Measurements from ENCODE around the gene COL12A1. TPM values are rescaled to one million over a fixed set of nuclear protein-coding genes. Genes with fewer than 3 reads are reported as not detected.

The COL12A1 gene
- total RNA-seq, 1 experiment from 2014 or later: 0.96 TPM

DNA sequence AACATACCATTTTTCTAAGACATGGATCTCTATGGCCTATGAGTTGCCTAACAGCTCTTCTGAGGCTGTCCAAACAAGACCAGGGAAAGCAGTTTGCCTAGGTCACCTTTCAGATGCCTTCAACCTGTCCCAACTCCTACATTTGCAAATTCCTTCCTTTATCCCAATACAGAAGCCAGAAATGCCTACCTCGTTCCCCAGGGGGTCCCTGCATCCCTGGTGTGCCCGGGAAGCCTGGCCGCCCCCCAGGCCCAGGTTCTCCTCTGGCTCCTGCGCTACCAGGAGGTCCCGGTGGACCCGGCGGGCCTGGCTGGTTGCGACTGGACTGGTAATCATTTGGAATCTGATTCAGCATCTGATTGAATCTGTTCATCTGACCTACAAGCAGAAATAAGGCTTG is 115.9 kb downstream of the COL12A1 start:
- WGBS (ENCODE audit: extremely low coverage, insufficient read length, low lambda C conversion rate): no CpG with 5 or more reads among the region's 8 CpGs
- DNase-seq: no peak
- H3K27me3 Mint-ChIP-seq (ENCODE audit: low read depth): peaks cover 14% of the 10 kb centered on the region
- no peak overlapping the region for H2BK5ac ChIP-seq (ENCODE audit: insufficient read length, low read length)
- no peak overlapping the region for H2BK120ac ChIP-seq (ENCODE audit: low read depth, low read length, poor library complexity, severe bottlenecking)
- no peak overlapping the region for H4K5ac ChIP-seq (ENCODE audit: insufficient read length, low read depth, low read length)
- H3K9me3 ChIP-seq (ENCODE audit: control insufficient read depth, low read depth, low read length): no peaks in the 10 kb centered on the region
- H2BK15ac ChIP-seq (ENCODE audit: low read depth, low read length): no peak overlapping the region
- H3K79me2 ChIP-seq (ENCODE audit: insufficient read depth, low read length): no peaks in the 10 kb centered on the region
- no peaks in the 10 kb centered on the region; a peak in 1 of 5 replicates for H3K9me3 Mint-ChIP-seq
- no peak overlapping the region for H3K27ac Mint-ChIP-seq
- no peak overlapping the region for H2AK5ac ChIP-seq (ENCODE audit: insufficient read length, low read length)
- H3T11ph ChIP-seq (ENCODE audit: low read length): no peak overlapping the region
- H3K56ac ChIP-seq (ENCODE audit: insufficient read length, low read depth, low read length): no peak overlapping the region
- no peaks in the 10 kb centered on the region for H3K27me3 ChIP-seq (ENCODE audit: insufficient read depth, low read length)
- no peak overlapping the region for H3K18ac ChIP-seq (ENCODE audit: insufficient read length, low read depth, low read length)
- no peaks in the 10 kb centered on the region for H3K4me1 ChIP-seq (ENCODE audit: insufficient read depth, low read length)
- H3K23me2 ChIP-seq (ENCODE audit: insufficient read length, low read depth, low read length, poor library complexity, severe bottlenecking): no peaks in the 10 kb centered on the region
- H3K36me3 Mint-ChIP-seq (ENCODE audit: insufficient read depth in 1 of 3, low read depth in 3 of 3): peaks cover 0 to 1% (median 0%) of the 10 kb centered on the region in 3 experiments; a peak in 1 of 7 replicates
- H3K4me3 Mint-ChIP-seq: no peak overlapping the region
- no peak overlapping the region for H3K27ac ChIP-seq (ENCODE audit: insufficient read length, low read depth, low read length)
- H3K14ac ChIP-seq (ENCODE audit: insufficient read depth, low read length): no peak overlapping the region
- H3K4me2 ChIP-seq (ENCODE audit: insufficient read depth, insufficient read length, low read length): no peak overlapping the region
- H2BK20ac ChIP-seq (ENCODE audit: low read depth, low read length, poor library complexity, severe bottlenecking): no peak overlapping the region
- H3K4me1 Mint-ChIP-seq: peaks cover 14 to 15% of the 10 kb centered on the region in 2 experiments
- no peaks in the 10 kb centered on the region for H4K20me1 ChIP-seq (ENCODE audit: control insufficient read depth, insufficient read depth, insufficient read length)
- no peaks in the 10 kb centered on the region for H3K79me1 ChIP-seq (ENCODE audit: insufficient read depth, low read depth, low read length, poor library complexity, severe bottlenecking)
- H3K23ac ChIP-seq (ENCODE audit: insufficient read length, low read depth, low read length): no peak overlapping the region
- H3K4ac ChIP-seq (ENCODE audit: low read depth, low read length): no peak overlapping the region
- TF ChIP-seq, protein P1, sequence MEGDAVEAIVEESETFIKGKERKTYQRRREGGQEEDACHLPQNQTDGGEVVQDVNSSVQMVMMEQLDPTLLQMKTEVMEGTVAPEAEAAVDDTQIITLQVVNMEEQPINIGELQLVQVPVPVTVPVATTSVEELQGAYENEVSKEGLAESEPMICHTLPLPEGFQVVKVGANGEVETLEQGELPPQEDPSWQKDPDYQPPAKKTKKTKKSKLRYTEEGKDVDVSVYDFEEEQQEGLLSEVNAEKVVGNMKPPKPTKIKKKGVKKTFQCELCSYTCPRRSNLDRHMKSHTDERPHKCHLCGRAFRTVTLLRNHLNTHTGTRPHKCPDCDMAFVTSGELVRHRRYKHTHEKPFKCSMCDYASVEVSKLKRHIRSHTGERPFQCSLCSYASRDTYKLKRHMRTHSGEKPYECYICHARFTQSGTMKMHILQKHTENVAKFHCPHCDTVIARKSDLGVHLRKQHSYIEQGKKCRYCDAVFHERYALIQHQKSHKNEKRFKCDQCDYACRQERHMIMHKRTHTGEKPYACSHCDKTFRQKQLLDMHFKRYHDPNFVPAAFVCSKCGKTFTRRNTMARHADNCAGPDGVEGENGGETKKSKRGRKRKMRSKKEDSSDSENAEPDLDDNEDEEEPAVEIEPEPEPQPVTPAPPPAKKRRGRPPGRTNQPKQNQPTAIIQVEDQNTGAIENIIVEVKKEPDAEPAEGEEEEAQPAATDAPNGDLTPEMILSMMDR (conservative IDR thresholded peaks at IDR 0.05): no peak
- H4K91ac ChIP-seq (ENCODE audit: insufficient read length, low read depth, low read length): no peak overlapping the region
- H3K9ac ChIP-seq (ENCODE audit: extremely low read depth, insufficient read length, low read length): no peak overlapping the region
- no peak overlapping the region for H2BK12ac ChIP-seq (ENCODE audit: insufficient read length, low read depth, low read length)
- no peak overlapping the region for H4K8ac ChIP-seq (replicated peaks; ENCODE audit: insufficient read length, low read depth, low read length)
- H2AFZ ChIP-seq (ENCODE audit: low read length): no peak overlapping the region

Data from H9 (cell line).